ENCODE measurements around the gene PHLDB3.
A peak's percentile ranks its signal among the peaks of the same experiment; 100 is the strongest.
"Not testable (repeated sequence)": the region's sequence is repeated elsewhere in the genome, so short reads cannot be mapped to it uniquely, and the experiment has no call there.

Gene PHLDB3

DNA sequence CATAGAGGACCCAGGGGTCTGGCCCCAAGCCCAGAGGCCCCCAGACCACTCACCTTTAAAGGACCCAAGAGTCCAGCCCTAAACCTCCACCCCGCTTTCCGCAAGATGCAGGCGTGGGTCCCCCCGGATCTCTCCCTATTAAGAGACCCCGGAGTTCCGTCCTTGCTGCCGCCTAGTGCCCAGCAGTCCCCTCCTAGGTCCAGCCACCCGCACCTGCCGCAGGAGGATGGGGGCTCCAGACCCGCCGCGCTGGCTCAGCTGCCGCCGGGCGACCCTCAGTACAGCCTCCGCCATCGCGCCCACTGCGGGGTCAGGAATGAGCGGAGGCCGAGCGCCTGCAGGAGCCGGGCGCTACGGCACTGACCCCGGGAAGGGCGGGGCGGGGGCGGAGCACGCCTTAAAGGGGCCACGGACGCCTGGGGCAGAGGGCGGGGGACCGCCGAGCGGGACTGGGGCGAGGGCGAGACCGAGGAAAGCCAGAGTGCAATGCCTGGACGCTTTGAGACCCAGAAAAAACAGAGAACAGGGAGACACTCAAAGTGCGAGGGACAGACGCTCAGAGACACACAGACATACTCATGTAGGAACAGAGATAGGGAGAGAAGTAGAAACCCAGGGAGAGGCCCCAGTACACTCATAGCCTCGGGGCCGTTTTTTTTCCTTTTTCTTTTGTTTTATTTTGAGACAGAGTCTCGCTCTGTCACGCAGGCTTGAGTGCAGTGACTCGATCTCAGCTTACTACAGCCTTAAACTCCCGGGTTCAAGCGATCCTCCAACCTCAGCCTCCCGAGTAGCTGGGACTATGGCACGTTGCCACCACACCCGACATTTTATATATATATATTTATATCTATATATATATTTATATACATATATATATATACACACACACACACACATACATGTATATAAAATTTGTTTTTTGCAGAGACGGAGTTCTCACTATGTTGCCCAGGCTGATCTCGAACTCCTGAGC is 22.6 kb upstream of the PHLDB3 start, which contains the start of gene ETHE1:
TSS of gene ETHE1 (minus strand) at position 318 of the 976 bp plus-strand sequence. CDS start at position 294, 24 bp downstream.
- peak; percentile 51 for DNase-seq

DNA sequence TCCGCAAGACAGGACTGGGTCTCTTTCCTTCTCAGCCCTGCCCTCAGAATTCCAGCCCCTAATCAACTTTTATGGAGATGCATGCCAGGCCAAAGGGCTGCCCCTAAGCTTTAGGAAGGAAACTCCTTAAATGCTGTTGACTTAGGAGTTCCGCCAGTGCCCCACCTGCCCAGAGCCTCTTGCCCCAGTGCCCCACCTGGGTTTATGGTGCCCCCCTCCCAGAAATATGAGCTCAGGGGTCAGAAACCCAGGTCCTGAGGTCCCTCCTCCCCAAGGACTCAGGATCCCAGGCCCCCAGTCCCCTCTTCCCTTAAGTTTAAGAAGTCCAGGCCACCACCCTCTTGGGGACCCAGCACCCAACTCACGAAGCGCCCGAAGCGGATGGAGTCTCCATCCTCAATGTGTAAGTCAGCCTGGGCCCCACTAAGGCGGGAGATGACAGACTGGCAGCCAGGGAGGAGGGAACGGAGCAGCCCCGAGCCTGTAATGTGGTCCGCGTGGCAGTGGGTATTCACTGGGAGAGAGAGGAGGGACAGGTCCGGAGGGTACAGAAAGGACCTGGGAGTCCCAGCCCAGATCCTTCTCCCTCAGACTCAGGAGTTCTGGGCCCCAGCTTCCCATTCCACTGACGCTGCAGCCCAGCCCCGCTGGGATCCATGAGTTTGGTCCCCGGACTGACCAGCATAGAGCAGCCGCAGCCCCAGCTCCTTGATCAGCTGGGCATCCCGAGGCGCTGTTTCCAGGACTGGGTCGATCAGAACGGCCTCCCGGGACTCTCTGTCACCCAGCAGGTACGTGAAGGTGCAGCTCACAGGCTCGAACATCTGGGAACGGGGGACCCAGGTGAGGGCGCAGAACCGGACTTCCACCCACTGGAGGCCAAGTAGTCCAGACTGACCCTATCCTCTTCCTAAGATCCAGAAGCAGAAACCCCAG is 21.6 kb upstream of the PHLDB3 start:
- no peak for DNase-seq

DNA sequence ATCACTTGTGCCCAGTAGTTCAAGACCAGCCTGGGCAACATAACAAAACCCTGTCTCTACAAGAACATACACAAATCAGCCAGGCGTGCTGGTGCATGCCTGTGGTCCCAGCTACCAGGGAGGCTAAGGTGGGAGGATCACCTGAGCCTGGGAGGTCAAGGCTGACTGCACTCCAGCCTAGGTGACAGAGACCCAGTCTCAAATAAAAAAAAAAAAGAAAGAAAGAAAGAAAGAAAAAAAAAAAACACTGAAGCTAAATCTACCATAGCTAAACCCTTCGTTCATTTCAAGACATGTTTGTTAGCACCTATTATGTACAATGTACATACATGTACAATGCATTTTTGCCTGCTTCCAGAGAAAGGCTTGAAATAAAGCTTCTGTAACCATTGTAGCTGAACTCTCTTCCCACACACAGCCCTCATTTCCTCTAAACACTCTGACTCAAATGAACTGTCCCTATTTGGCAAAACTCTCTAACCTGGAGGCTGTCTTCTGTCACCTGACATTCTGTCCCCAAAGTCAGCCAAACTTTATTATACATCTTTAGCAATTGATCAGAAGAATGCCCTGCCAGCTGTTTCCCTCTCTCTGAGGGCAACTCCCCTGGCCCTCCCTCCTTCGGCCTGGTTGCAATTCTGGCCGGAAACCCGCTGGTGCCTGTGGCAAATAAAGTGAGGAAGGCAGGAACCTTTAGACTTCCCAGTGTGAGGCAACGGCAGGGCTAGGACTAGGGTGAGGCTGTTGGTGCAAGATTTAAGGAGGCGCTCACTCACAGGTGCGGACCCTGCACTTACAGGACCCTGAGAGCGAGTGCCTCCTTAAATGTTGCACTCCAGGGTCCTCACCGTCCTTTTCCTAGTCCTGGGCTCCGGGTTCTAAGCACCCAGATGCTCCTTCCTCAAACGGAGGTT is 20.6 kb upstream of the PHLDB3 start:
- DNase-seq, result no peak

DNA sequence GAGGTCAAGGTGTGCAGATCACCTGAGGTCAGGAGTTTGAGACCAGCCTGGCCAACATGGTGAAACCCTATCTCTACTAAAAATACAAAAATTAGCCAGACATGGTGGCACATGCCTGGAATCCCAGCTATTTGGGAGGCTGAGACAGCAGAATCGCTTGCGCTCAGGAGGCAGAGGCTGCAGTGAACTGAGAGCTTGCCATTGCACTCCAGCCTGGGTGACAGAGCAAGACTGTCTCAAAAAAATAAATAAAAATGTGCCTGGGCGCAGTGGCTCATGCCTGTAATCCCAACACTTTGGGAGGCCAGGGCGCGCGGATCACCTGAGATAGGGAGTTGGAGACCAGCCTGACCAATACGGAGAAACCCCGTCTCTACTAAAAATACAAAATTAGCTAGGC is 19.1 kb upstream of the PHLDB3 start:
- not testable (repeated sequence) for DNase-seq

DNA sequence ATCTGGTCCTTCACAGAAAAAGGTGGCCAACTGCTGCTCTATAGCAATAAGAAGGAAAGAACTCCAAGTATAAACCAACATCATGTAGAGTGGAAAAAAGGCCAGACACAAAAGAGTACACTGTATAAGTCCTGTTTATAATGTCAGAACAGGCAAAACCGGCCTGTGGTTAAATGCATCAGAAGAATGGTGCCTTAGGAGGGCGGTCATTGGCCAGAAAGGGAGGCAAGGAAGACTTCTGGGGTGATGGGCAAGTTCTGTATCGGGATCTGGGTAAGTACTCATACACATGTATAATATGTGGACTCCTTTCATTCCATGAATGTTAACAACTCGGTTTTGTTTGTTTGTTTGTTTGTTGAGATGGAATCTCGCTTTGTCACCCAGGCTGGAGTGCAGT is 18.4 kb upstream of the PHLDB3 start:
- DNase-seq, result no peak

DNA sequence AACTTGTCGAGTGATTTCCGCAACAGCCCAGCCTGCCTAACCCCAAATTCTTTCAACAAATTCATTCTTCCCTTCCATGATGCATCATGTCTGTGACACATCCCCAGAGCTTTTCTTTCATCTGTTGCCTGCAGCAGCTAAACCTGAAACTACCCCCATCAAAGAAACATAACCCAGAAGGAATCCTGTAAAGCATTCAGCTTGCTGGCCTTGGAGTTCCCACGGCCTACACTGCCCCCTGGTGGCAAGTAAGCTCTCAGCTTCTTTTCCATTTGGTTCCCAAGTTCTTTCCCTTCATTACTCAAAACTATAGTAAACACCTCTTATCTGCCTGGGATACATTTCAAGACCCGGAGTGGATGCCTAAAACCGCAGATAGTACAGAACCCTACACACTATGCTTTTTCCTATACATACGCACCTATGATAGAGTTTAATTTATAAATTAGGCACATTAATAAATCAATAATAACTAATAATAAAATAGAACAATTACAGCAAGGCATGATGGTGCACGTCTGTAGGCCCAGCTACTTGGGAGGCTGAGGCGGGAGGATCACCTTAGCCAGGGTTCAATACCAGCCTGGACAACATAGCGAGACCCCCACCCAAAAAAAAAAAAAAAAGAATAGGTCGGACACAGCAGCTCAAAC is 15.0 kb upstream of the PHLDB3 start:
- peak; percentile 74 for DNase-seq

DNA sequence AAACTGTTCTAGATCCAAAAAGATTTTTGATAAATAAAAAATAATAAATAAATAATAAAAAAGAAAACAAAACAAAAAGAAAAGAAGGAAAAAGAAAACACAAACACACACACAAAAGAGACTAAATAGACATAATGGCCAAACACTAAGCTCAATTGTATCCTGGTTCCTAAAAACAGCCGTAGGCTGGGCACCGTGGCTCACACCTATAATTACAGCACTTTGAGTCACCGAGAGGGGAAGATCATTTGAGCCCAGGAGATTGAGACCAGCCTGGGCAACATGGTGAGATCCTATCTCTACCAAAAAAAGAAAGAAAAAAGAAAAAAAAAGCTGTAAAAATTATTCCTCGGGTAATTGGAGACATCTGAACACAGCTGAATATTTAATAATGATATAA is 13.5 kb upstream of the PHLDB3 start:
- no peak for DNase-seq

DNA sequence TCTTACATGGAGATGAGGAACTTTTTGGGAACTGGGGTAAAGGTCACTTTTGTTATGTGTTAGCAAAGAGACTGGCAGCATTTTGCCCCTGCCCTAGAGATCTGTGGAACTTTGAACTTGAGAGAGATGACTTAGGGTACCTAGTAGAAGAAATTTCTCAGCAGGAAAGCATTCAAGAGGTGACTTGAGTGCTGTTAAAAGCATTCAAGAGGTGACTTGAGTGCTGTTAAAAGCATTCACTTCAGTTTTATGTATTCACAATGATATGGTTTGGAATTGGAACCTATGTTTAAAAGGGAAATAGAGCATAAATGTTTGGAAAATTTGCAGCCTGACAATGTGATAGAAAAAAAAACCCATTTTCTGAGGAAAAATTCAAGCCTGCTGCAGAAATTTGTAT is 7.9 kb upstream of the PHLDB3 start:
- not testable (repeated sequence) for DNase-seq

DNA sequence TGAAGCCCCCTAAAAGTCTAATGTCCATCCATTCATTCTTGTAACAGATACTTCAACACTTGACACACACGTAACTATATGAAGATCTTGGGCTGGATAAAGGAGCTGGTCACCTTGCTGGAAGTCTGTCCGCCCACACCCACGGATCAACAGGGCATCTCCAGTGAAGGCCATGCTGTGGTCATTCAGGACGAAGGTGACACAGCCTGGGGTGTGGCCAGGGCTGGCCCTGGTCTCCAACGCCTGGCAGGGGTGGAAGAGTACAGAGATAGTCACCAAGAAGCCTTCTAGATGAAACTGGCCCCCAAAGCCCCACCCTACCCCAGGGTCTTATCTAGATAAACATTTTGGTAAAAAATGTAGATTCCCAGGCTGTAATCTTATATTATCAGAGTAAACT is 6.8 kb upstream of the PHLDB3 start:
- no peak for DNase-seq

DNA sequence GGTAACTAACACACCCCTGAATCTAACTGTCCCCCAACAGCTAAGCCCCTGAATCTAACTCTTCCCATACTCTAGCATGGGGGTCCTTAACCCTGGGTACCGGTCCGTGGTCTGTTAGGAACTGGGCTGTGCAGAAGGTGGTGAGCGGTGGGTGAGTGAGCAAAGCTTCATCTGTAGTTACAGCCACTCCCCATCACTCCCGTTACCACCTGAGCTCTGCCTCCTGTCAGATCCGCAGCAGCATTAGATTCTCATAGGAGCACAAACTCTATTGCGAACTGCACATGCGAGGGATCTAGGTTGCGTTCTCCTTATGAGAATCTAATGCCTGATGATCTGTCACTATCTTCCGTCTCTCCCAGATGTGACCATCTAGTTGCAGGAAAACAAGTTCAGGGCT is 6.2 kb upstream of the PHLDB3 start:
- DNase-seq, result no peak

DNA sequence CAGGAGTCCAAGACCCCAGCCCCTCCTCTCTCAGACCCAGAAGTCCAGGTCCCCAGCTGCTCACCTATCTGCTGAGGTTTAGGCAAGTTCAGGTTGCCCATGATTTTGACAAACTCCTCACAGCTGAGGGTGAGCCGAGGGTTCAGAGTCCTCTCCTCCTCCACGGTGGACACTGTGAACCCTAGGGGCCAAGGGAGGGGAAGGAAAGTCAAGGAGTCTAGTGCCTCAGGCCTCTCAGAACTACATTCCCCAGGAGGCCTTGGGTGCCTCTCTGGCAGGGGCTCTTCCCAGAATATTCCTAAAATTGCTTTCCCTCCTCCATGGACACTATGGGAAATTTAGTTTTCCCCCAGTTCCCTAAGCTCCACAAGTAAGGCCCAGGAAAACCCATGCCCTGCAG is 3.3 kb upstream of the PHLDB3 start:
- DNase-seq, result no peak

DNA sequence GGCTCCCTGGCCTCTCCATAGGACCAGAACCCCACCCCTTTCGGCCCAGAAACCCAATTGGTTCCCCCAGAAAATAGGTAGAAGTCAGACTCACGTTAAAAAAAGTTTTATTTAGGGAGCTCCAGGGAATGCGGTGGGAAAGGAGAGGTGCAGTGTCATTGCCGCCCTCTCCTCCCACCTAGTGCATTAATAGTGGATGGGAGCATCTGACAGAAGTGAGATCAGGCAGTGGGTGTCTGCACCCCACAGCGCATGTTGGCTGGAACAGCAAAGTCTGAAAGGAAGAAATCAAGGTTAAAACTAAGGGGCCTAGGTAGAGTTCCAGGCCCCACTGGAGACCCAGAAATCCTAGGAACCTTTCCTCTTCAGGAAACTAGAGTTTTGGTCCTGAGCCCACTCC is 2.1 kb upstream of the PHLDB3 start:
- DNase-seq, result no peak

DNA sequence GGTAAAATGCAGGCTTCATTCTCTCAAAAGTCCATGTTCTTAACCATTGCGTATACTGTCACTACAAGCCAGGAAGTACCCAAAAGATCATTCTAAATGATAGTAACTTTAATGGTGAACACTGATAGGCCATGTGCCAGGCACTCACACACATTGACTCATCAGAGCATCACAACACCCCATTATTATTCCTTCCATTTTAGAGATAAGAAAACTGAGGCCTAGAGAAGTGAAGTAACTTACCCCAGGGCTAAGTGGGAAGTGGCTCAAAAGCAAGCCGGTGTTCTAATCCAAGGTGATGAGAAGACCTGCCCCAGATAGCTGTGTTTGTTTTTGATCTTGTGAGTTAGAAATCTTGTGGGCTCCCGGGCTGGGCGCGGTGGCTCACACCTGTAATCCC is 1.4 kb upstream of the PHLDB3 start:
- no peak for DNase-seq

DNA sequence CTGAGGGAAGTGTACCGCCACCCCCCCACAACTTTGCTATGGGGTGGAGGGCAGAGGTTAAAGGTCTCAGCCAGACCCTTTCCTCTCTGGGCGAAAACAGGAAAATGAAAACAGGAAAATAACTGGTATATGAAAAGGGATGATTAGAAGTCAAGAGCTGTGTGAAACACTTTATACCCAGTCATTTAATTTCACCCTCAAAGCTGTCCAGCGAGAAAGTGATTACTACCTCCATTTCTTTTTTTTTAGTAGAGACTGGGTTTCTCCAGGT is 575 bp upstream of the PHLDB3 start:
- DNase-seq, result no peak

DNA sequence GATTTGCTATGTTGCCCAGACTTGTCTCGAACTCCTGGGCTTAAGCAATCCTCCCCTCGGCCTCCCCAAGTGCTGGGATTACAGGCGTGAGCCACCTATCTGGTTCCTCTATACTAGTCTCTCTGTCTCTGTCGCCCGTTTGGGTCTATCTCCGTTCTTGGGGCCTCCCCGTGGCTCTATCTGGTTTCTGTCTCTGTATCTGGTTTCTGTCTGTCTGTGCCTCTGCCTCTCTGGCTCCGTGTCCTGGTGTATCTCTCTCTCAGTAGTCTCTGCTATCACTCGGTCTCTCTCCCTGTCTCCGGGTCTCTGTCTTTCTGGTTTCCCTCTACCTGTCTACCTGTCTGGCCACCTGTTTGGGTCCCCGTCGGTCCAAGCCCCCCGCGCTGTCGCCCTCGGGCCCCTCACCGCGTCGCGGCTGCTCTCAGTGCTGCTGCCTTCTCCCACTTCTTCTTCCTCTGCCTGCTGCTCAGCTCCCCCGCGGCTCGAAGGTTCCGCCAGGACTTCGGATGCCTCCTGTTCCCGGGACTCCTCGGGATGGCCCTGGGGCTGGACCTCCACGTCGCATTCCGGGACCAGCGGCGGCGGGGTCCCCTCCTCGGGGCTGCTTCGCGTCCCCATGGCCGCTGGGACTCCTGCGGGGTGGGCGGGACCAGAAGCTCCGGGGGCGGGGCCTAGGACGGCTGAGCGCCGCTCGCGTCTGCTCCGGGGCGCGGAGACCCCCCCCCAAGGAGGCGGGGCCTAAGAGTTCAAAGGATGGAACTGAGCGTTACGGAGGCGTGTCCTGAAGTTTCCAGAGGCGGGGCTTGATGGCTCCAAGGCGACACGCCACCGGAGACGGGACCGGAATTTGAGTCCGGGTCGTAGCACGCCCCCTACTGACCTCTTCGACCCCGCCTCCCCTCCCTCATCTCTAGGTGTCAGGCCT is 783 bp downstream of the PHLDB3 start:
- peak; percentile 96 for DNase-seq

DNA sequence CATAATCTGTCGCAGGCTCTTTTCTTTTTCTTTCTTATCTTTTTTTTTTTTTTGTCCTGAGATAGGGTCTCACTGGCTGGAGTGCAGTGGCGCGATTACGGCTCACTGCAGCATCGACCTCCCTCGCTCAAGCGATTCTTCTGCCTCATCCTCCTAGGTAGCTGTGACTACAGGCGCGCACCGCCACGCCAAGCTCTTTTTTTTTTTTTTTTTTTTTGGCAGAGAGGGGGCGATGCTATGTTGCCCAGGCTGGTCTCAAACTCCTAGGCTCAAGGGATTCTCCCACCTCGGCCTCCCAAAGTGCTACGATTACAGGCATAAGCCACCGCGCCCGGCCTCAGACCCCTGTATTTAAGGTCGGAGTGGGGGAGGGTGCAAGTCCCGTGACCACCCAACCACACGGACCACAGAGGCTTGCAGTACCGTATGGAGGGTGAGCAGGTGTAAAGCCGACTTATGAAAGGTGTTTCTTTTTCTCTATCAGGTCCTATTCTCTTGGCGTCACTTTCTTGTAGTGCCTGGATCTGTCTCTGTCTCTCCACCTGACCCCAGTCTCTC is 2.0 kb downstream of the PHLDB3 start:
- DNase-seq, result no peak

DNA sequence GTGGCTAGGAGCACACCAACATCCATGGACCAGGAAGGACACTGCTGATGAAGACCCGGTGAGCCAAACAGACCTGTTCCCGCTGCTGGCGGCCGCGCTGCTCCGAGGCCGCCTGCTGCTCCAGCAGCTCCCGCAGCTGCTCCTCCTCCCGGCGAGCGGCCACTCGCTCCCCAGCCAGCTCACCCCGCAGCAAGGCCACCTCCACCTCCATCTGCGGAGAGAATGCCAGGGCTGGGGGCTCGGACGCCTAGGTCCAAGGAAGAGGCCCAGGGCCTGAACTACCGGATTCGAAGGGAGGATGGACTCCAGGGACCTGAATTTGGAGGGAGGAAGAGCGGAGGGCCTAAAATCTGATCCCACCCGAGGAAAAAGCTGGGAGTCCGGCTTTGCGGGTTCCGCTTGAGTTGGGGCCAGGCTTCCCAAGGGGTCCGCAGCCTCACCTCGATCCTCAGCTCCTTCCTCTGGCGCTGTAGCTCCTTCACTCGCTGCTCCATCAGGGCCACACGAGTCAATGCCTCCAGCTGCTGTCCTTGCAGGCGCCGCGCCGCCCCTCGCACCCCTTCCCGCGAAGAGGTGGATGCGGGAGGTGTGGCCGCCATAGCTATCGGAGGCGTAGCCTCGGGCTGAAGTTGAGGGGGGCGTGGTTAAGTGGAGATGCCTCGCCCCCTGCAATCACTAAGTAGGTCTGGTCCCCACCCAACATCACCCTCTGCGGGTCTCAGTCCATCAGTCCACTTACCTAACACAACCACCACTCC is 2.7 kb downstream of the PHLDB3 start:
- DNase-seq, result no peak

DNA sequence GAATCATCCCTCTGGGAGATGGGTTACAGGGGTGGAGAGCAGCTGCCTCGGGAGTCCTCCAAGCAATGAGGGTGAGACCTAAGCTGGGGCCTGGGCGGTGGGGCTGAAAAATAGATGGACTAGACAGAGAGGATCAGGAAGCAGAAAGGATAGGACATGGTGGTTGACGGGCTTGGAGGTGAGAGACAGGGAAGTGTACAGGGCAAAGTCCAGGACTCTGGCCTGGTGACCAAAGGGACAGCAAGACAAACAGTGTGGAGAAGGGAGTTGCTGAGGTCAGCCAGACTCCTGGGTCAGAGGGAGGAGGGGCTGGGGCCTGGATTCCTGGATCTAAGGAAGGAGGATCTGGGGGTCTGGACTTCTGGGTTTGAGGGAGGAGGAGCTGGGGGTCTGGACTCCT is 5.5 kb downstream of the PHLDB3 start:
- no peak for DNase-seq

DNA sequence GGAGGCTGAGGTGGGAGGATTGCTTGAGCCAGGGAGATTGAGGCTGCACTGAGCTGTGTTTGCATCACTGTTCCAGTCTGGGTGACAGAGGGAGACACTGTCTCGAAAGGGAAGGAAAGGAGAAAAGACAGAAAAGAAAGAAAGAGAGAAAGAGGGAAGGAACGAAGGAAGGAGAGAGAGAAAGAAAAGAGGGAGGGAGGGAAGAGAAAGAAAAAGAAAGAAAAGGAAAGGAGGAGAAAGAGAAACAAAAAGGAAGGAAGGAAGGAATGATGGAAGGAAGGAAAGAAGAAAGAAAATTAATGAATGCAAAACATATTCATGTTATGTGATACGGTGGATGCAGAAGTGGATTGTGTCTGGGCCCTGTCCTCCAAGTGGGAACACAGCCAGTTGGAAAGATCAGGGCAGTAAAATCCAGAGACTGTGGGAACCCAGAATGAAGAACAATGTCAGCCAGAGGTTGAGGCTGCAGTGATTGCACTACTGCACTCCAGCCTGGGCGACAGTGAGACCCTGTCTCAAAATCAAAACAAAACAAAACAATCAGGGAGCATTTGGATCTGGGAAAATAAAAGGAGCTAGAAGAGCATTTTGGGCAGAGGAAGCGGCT is 6.2 kb downstream of the PHLDB3 start:
- DNase-seq, result no peak

DNA sequence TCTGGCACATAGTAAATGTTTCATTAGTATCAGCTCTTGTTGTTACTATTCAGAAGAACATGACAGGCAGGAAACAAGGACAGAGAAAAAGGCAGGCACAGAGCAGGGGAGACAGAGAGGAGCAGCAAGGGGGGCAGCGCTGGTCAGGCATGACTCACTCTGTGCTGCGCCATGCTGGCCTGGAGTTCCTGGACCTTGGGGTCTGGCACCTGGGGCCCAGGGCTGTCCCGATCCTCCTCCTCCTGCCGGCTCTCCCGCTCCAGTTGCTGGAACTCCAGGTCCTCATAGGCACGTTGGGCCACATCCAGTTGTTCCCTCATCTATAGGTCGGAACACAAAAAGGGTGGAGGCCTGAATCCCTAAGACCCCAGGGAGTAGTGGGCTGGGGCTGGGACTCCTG is 7.6 kb downstream of the PHLDB3 start:
- no peak for DNase-seq
